T-helper 9 cell (primary cell): Measurements from ENCODE around the gene B9D1.

ENCODE experiments used
- DNase-seq: peaks from one replicate; pipeline ENCODE4 v3.0.0-alpha.2; 2020

The B9D1 gene

GRCh38 chr17:19317359-19318095, 45.0 kb downstream of the B9D1 start:
- DNase-seq, result no peak

GRCh38 chr17:19316761-19317358, 45.7 kb downstream of the B9D1 start:
- no peak for DNase-seq

- DNase-seq, result no peak
Observed at GRCh38 chr17:19315104-19315503, 47.4 kb downstream of the B9D1 start.

GRCh38 chr17:19313746-19314651, 48.5 kb downstream of the B9D1 start:
- DNase-seq, result no peak

- DNase-seq, result no peak
Observed at GRCh38 chr17:19313066-19313745, 49.3 kb downstream of the B9D1 start.

GRCh38 chr17:19312406-19312805, 50.1 kb downstream of the B9D1 start:
- DNase-seq, result no peak

GRCh38 chr17:19311421-19312215, 50.9 kb downstream of the B9D1 start:
- DNase-seq, result no peak

GRCh38 chr17:19311016-19311415, 51.5 kb downstream of the B9D1 start:
- no peak for DNase-seq

GRCh38 chr17:19310151-19310550, 52.4 kb downstream of the B9D1 start:
- DNase-seq, result no peak

- no peak for DNase-seq
Observed at GRCh38 chr17:19309701-19310100, 52.8 kb downstream of the B9D1 start.

GRCh38 chr17:19308398-19308797, 54.1 kb downstream of the B9D1 start:
- no peak for DNase-seq

- DNase-seq, result no peak
Observed at GRCh38 chr17:19307521-19307920, 55.0 kb downstream of the B9D1 start.

- DNase-seq, result no peak
Observed at GRCh38 chr17:19306160-19307111, 56.1 kb downstream of the B9D1 start.

- no peak for DNase-seq
Observed at GRCh38 chr17:19305761-19306159, 56.8 kb downstream of the B9D1 start.

- DNase-seq, result no peak
Observed at GRCh38 chr17:19305256-19305655, 57.3 kb downstream of the B9D1 start.

- no peak for DNase-seq
Observed at GRCh38 chr17:19304751-19305150, 57.8 kb downstream of the B9D1 start.

GRCh38 chr17:19304209-19304608, 58.3 kb downstream of the B9D1 start:
- DNase-seq, result no peak

- no peak for DNase-seq
Observed at GRCh38 chr17:19303367-19303776, 59.2 kb downstream of the B9D1 start.

GRCh38 chr17:19302791-19303331, 59.7 kb downstream of the B9D1 start:
- no peak for DNase-seq

GRCh38 chr17:19301973-19302372, 60.5 kb downstream of the B9D1 start:
- DNase-seq, result no peak
